HEK293 (cell line): ENCODE results near the gene HGS.

Experiments used
- TF ChIP-seq, protein P1 (sequence below): fragments of 450-650 bp; formaldehyde crosslinking; IDR thresholded peaks from 2 replicates; pipeline ENCODE4 v1.5.1; 2016; ENCODE audit warnings: missing biosample characterization, missing genetic modification characterization
- TF ChIP-seq, protein P2 (sequence below): fragments of 450-650 bp; formaldehyde crosslinking; IDR thresholded peaks from 2 replicates; pipeline ENCODE4 v1.5.1; 2016; ENCODE audit warnings: missing biosample characterization, missing genetic modification characterization

DNA sequence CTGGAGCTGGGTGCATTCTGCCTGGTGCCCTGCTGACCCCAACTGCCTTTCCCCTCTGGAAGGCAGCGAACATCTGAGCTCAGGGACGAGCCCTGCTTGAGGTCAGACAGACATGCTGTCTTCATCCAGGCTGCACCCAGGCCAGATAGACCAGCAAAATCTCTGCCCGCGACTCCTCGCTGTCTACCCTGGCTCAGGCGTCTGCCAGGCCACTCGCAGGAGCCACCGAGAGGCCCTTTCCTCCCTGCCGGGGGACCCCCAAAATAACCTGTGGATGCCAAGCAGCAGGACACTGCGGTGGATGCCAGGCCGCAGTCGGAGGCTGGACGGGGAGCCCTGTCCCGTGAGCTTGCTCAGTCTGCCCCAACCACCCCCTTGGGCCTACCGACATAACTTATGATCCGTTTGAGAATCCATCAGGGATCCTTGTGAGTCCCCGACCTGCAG, 25.0 kb downstream of the HGS start:
- TF ChIP-seq, protein P1, sequence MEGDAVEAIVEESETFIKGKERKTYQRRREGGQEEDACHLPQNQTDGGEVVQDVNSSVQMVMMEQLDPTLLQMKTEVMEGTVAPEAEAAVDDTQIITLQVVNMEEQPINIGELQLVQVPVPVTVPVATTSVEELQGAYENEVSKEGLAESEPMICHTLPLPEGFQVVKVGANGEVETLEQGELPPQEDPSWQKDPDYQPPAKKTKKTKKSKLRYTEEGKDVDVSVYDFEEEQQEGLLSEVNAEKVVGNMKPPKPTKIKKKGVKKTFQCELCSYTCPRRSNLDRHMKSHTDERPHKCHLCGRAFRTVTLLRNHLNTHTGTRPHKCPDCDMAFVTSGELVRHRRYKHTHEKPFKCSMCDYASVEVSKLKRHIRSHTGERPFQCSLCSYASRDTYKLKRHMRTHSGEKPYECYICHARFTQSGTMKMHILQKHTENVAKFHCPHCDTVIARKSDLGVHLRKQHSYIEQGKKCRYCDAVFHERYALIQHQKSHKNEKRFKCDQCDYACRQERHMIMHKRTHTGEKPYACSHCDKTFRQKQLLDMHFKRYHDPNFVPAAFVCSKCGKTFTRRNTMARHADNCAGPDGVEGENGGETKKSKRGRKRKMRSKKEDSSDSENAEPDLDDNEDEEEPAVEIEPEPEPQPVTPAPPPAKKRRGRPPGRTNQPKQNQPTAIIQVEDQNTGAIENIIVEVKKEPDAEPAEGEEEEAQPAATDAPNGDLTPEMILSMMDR (tag by site-specific recombination) = no peak
- TF ChIP-seq, protein P2, sequence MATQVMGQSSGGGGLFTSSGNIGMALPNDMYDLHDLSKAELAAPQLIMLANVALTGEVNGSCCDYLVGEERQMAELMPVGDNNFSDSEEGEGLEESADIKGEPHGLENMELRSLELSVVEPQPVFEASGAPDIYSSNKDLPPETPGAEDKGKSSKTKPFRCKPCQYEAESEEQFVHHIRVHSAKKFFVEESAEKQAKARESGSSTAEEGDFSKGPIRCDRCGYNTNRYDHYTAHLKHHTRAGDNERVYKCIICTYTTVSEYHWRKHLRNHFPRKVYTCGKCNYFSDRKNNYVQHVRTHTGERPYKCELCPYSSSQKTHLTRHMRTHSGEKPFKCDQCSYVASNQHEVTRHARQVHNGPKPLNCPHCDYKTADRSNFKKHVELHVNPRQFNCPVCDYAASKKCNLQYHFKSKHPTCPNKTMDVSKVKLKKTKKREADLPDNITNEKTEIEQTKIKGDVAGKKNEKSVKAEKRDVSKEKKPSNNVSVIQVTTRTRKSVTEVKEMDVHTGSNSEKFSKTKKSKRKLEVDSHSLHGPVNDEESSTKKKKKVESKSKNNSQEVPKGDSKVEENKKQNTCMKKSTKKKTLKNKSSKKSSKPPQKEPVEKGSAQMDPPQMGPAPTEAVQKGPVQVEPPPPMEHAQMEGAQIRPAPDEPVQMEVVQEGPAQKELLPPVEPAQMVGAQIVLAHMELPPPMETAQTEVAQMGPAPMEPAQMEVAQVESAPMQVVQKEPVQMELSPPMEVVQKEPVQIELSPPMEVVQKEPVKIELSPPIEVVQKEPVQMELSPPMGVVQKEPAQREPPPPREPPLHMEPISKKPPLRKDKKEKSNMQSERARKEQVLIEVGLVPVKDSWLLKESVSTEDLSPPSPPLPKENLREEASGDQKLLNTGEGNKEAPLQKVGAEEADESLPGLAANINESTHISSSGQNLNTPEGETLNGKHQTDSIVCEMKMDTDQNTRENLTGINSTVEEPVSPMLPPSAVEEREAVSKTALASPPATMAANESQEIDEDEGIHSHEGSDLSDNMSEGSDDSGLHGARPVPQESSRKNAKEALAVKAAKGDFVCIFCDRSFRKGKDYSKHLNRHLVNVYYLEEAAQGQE (tag by site-specific recombination) = no peak
